VCaP (cell line): ENCODE measurements around the gene ACAP1.

ENCODE experiments used
- H3K27ac ChIP-seq: fragments of 450-650 bp; 2 replicates; pipeline ENCODE4 v1.5.1; 2017
- TF ChIP-seq, protein P1 (sequence below): fragments of 450-650 bp; conservative IDR thresholded peaks from 2 replicates; pipeline ENCODE4 v1.5.1; 2017; ENCODE audit warnings: mild to moderate bottlenecking, moderate library complexity

ACAP1 gene

GRCh38 chr17:7293816-7294613 is 42.3 kb upstream of the ACAP1 start:
- no peak overlapping the region for H3K27ac ChIP-seq
- TF ChIP-seq, protein P1, sequence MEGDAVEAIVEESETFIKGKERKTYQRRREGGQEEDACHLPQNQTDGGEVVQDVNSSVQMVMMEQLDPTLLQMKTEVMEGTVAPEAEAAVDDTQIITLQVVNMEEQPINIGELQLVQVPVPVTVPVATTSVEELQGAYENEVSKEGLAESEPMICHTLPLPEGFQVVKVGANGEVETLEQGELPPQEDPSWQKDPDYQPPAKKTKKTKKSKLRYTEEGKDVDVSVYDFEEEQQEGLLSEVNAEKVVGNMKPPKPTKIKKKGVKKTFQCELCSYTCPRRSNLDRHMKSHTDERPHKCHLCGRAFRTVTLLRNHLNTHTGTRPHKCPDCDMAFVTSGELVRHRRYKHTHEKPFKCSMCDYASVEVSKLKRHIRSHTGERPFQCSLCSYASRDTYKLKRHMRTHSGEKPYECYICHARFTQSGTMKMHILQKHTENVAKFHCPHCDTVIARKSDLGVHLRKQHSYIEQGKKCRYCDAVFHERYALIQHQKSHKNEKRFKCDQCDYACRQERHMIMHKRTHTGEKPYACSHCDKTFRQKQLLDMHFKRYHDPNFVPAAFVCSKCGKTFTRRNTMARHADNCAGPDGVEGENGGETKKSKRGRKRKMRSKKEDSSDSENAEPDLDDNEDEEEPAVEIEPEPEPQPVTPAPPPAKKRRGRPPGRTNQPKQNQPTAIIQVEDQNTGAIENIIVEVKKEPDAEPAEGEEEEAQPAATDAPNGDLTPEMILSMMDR, result no peak

DNA sequence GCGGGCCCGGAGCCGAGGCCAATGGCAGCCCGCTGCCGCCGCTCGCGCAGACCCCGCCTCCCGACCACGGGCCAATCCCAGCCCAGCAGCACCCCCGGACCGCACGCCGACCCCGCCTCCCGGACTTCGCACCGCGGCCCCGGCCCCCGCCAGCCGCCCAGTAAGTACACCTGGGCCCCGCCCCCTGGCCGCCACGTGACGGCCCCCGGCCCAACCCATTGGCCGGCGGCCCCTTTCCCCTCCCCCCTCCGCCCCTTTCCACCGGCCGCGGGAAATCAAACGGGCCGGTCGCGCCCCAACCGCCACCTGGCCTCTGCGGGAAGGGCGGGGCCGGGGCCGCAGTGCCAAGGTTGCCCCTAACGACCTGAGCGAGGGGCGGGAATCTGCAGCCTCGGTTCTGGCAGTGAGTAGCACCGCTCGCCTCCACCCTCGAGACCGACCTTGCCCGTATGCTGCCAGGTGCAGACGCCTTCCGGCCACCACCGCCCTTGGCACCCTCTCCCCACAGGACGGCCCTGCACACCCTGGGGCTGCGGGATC is 41.6 kb upstream of the ACAP1 start, which contains the start of gene YBX2:
TSS of gene YBX2 (minus strand) at position 26 of the 540 bp plus-strand sequence. CDS start 139 bp downstream, outside the sequence.
- no peak within 1 kb of the TSS for H3K27ac ChIP-seq

DNA sequence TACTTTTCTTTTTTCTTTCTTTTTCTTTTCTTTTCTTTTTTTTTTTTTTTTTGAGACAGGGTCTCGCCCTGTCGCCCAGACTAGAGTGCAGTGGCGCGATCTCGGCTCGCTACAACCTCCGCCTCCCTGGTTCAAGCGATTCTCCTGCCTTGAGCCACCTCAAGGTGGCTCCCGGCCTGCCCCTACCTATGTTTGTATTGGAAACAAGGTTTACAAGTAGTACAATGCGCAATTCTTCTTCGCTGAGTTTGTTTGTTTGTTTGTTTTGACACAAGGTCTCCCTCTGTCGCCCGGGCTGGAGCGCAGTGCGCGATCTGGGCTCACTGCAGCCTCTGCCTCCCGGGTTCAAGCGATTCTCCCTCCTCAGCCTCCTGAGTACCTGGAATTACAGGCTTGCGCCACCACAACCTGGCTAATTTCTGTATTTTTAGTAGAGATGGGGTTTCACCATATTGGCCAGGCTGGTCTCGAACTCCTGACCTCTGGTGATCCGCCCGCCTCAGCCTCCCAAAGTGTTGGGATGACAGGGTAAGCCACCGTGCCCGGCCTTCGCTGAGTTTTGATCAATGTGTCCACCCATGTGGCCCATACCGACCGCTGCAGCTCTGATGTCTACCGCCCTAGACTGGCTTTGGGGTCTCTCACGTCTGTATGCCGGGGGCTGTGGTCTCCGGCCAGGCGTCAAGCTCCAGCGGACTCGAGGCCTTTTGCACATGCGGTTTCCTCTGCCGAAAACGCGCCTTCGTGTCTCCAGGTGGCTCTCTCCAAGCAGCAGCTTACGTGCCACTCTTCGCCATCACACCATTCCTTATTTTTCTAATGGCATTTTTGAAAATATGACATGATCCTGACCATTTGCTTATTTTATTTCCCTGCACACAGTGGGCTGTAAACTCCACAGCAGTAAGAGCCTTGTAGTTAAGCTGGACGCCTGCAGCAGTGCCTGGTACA is 40.8 kb upstream of the ACAP1 start:
- no peak overlapping the region for H3K27ac ChIP-seq

More for the DNA sequence above, 41.6 kb upstream of the ACAP1 start, which contains the start of gene YBX2:
- TF ChIP-seq, protein P1, result no peak

DNA sequence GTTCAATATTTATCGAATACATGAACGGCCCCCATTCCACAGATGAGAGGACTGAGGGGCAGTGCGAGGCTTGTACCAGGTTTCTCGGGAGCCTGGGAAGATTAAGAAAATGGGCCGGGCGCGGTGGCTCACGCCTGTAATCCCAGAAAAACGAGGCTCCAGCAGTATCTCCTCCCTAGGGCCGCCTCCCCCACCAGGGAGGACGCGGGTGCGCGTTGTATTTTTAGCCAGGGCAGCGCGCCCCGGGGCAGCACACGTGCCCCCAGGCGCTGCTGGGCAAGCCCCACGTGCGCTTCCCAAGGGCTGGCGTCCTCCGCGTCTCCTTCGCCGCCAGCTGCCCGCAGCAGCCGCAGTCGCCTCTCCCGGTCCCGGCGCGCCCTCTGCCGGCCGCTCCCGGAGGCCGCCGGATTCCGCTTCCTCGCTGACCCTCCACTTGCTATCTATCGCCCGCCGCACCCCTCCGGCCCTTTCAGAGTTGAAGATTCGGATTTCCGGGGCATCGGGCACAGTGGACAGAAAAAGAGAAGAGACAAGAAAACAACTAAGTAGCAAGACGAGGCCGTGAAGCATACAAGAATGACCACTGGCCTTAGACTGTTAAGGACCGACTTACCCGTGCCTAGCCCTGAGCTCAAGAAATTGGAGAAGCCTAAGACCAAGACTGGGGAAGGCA is 40.0 kb upstream of the ACAP1 start:
- no peak overlapping the region for H3K27ac ChIP-seq
- TF ChIP-seq, protein P1, result peak; percentile 89

More for the DNA sequence above, 40.8 kb upstream of the ACAP1 start:
- TF ChIP-seq, protein P1, result peak; percentile 17

- no peak overlapping the region for H3K27ac ChIP-seq
- TF ChIP-seq, protein P1, result no peak
Observed at GRCh38 chr17:7304179-7304578, 32.1 kb upstream of the ACAP1 start.

DNA sequence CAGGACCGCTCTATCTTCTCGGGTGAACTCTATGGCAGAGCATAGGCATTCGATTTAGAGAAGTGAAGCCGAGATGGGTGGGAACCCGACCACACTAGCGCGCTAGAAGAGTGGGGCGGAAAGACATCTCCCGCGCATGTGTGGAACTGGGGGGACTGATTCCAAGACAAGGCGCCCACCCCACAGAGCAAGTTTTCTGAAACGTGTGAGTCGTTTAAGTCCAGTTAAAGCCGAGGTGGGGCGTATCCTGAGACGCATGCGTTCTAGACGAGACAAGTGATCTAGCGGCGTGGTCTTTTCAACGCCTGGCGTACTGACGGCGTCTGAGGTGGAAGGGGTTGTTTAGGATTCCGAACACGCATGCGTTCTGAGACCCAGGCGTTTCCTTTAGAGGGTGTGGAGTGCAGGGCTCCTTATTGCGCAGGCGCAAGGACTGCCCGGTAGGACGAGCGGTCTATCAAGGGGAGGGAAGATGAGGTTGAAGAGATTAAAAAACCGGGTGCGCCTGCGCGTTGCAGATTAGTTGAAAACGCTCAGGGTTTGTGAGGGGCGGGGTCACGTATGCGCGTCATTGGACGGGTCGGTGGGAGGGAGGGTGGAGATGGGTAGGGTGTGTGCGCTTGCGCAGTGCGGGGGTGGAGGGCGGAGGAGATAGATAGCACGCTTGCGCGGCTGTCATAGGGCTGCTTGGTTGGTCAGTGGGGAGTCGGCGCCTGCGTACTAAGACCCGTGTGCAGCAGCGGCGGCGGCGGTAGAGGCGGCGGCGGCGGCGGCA is 29.2 kb upstream of the ACAP1 start, which contains the start of gene EIF5A:
TSS of gene EIF5A (plus strand) at position 718 of the 775 bp plus-strand sequence. CDS start 2,008 bp downstream, outside the sequence.
- TF ChIP-seq, protein P1, result no peak
- H3K27ac ChIP-seq, result peak within 1 kb of the TSS; percentile 93
